Mammary epithelial cell (primary cell): ENCODE measurements around the gene LIX1L.

Experiments
- EZH2 ChIP-seq: IDR thresholded peaks from 2 replicates; pipeline ENCODE4 v1.6.1; 2012; ENCODE audit warnings: low read length, inconsistent platforms, borderline replicate concordance
- TF ChIP-seq, protein P1 (sequence below), 2 donors: IDR thresholded peaks in 1 of 2; conservative IDR thresholded peaks in 1 of 2; 2 replicates each; pipeline ENCODE4 v1.5.1; 2011 to 2012; ENCODE audit warnings: inconsistent platforms in 2 of 2, low read length in 2 of 2, mild to moderate bottlenecking in 2 of 2, control low read depth in 1 of 2, low read depth in 1 of 2; ENCODE audit not compliant: insufficient read depth in 1 of 2; ENCODE audit errors: extremely low read depth in 1 of 2

DNA sequence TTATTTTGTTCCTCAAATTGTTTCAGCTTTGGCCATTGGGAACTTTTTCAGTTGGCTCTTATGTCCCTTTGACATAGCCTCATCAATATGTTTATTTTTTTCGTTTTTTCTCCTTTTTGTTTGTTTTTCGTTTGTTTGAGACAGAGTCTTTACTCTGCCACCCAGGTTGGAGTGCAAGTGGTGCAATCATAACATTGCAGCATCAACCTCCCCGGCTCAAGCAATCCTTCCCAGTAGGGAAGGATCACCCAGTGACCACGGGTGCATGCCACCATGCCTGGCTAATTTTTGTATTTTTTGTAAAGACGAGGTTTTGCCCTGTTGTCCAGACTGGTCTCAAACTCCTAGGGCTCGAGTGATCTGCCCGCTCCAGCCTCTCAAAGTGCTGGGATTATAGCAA lies 14.8 kb upstream of the LIX1L start:
- TF ChIP-seq, protein P1, sequence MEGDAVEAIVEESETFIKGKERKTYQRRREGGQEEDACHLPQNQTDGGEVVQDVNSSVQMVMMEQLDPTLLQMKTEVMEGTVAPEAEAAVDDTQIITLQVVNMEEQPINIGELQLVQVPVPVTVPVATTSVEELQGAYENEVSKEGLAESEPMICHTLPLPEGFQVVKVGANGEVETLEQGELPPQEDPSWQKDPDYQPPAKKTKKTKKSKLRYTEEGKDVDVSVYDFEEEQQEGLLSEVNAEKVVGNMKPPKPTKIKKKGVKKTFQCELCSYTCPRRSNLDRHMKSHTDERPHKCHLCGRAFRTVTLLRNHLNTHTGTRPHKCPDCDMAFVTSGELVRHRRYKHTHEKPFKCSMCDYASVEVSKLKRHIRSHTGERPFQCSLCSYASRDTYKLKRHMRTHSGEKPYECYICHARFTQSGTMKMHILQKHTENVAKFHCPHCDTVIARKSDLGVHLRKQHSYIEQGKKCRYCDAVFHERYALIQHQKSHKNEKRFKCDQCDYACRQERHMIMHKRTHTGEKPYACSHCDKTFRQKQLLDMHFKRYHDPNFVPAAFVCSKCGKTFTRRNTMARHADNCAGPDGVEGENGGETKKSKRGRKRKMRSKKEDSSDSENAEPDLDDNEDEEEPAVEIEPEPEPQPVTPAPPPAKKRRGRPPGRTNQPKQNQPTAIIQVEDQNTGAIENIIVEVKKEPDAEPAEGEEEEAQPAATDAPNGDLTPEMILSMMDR (conservative IDR thresholded peaks at IDR 0.05 in 1 of 2, IDR thresholded peaks at IDR 0.05 in 1 of 2; ENCODE audit: extremely low read depth in 1 of 2, insufficient read depth in 1 of 2, low read depth in 1 of 2, low read length in 2 of 2), result no peak
- no peak for TF ChIP-seq EZH2
